ENCODE measurements around the gene PEX10. TPM values are rescaled to one million over a fixed set of nuclear protein-coding genes. Genes with fewer than 3 reads are reported as not detected.

The PEX10 gene
- total RNA-seq, 1 experiment from 2014 or later, result 20.3 TPM

DNA sequence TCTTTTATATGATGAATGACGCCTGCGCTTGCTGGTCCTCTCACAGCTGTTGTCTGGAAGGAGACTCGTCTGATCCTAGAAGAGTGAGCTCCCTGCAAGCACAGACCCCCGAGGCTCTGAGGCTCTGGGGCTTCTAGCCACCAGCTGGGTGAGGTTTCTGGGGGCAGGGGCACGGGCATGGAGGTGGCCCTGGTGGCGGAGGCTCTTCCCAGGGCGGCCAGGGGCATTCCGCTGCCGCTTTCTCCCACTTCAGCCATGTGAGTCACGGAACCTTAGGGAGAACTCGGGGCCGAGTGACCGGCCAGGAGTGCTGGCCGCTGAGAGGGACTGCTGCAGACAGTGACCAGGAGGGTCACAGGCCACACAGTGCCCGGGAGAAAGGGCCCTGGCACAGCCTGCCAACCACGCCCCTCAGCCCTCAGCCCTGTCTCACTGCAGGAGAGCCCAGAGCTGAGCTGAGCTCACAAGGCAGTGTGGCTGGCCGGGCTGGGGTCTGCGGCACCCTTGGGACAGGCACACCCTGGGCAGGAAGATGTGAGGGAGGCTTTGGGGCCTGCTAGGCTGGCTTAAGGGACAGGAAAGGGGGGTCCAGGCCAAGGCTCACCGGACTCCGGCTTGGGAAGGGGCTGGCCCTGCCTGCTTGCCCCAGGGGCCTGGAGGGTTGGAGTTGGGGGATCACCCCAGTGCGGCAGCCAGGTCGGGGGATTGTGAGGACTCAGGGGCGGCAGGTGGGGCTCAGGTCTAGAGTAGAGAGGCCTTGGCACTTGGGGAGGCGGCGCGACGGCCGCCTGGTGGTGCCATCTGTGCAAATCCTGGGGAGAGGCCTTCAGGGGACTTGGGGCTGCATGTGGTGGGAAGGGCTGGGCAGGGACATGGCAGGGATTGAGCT lies 56.7 kb downstream of the PEX10 start:
- DNase-seq (ENCODE audit: extremely low read depth, low read depth), result no peak

DNA sequence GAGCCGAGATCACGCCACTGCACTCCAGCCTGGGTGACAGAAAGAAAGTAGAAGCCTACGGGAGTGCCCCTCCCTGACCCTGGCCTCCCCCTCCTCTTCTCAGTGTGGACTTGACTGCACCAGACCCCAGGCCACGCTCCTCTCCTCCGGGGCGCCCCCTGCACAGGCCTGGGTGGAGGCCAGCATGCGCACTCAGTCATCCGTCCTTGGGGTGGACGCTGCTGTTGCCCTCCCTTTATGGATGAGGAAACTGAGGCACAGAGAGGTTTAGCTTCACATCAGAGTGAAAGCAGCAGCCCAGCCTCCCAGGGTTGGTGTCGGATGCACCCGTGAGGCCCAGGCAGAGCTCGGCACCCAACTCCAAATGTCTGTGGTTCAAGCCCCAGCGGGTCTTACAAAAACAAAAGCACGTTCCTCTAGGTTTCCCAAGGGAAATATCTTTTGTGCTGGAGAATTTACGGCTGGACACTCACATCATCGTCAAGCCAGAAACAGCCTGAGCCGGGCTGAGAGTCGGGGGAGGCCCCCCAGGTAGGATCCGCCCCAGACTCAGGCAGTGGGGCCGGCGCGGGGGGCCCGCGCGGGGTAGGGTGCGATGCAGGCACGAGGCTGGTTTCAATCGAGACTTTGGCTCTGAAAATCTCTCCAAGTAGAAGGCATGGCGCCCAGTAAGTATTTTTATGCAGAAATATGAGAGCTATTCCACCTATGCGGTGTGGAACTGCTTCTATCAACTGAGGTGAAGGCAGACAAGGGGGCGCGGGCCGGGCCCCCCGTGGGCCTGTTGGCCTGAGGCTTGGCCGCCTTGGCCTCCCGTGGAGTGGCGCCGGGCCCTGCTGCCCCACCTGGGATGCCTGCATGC lies 57.6 kb downstream of the PEX10 start:
- DNase-seq (ENCODE audit: extremely low read depth, low read depth), result no peak

Other genes with a start within 250 kb of the PEX10 start
- 29.1 and 39.3 TPM in 2 replicates for gene FAAP20, start 217.8 kb downstream of the PEX10 start, total RNA-seq (2014; rRNA removed; shearing (Covaris generic))
- 5.6 and 9.1 TPM in 2 replicates for gene SKI, start 184.2 kb downstream of the PEX10 start, total RNA-seq (2014; rRNA removed; shearing (Covaris generic))
- gene MORN1, start 21.0 kb downstream of the PEX10 start, total RNA-seq (2014; rRNA removed; shearing (Covaris generic)), result 8.9 and 12.2 TPM in 2 replicates
- 80.9 and 108 TPM in 2 replicates for gene RER1, start 20.7 kb downstream of the PEX10 start, total RNA-seq (2014; rRNA removed; shearing (Covaris generic))
- gene PLCH2, start 63.7 kb upstream of the PEX10 start, total RNA-seq (2014; rRNA removed; shearing (Covaris generic)), result not detected in 2 replicates
- gene PANK4, start 114.0 kb upstream of the PEX10 start, total RNA-seq (2014; rRNA removed; shearing (Covaris generic)), result 9.5 and 12.5 TPM in 2 replicates
- gene HES5, start 117.7 kb upstream of the PEX10 start, total RNA-seq (2014; rRNA removed; shearing (Covaris generic)), result not detected in 2 replicates
- 1.5 and 2.5 TPM in 2 replicates for gene TNFRSF14, start 143.8 kb upstream of the PEX10 start, total RNA-seq (2014; rRNA removed; shearing (Covaris generic))
- gene PRXL2B, start 174.2 kb upstream of the PEX10 start, total RNA-seq (2014; rRNA removed; shearing (Covaris generic)), result 4.7 and 7.2 TPM in 2 replicates
- gene MMEL1, start 220.5 kb upstream of the PEX10 start, total RNA-seq (2014; rRNA removed; shearing (Covaris generic)), result 0.25 TPM in 1 of 2 replicates, not detected in the other

All from NCI-H460 (cell line).